ENCODE results near the gene RBMXL3. TPM values are rescaled to one million over a fixed set of nuclear protein-coding genes. Genes with fewer than 3 reads are reported as not detected.
A peak's percentile ranks its signal among the peaks of the same experiment; 100 is the strongest.
"Not testable (repeated sequence)": the region's sequence is repeated elsewhere in the genome, so short reads cannot be mapped to it uniquely, and the experiment has no call there.

Gene RBMXL3
- total and polyA plus RNA-seq, 5 donors from 2014 or later: not detected

GRCh38 chrX:115214605-115215004, 25.4 kb downstream of the RBMXL3 start:
- Histone ChIP-seq H3K4me3 (ENCODE audit: low read depth, low read length) (no peak overlapping the region), H3K27ac (ENCODE audit: insufficient read depth, low read length, poor library complexity, severe bottlenecking) (no peak overlapping the region), H3K4me1 (ENCODE audit: control insufficient read depth, insufficient read depth, low read length, poor library complexity, severe bottlenecking) (no peaks in the 10 kb centered on the region), H3K36me3 (ENCODE audit: control insufficient read depth, insufficient read depth, low read length) (no peaks in the 10 kb centered on the region), H3K27me3 (ENCODE audit: control insufficient read depth, insufficient read depth, low read length) (no peaks in the 10 kb centered on the region), H3K9me3 (ENCODE audit: control insufficient read depth in 2 of 2, low read length in 2 of 2) (peaks cover 0 to 1% of the 10 kb centered on the region in 2 experiments)
- Mint-ChIP-seq H3K9me3 (peaks cover 0 to 4% (median 0%) of the 10 kb centered on the region in 7 donors), H3K4me1 (no peaks in the 10 kb centered on the region), H3K36me3 (no peaks in the 10 kb centered on the region), H3K27ac (no peak overlapping the region), H3K27me3 (no peaks in the 10 kb centered on the region), H3K4me3 (no peak overlapping the region)
- no peak for DNase-seq
- no peak for ATAC-seq (ENCODE audit: low read depth in 2 of 2)

DNA sequence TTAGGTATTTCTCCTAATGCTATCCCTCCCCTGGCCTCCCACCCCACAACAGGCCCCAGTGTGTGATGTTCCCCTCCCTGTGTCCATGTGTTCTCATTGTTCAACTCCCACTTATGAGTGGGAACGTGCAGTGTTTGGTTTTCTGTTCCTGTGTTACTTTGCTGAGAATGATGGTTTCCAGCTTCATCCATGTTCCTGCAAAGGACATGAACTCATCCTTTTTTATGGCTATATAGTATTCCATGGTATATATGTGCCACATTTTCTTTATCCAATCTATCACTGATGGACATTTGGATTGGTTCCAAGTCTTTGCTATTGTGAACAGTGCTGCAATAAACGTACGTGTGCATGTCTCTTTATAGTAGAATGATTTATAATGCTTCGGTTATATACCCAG, 28.1 kb downstream of the RBMXL3 start:
- ATAC-seq (ENCODE audit: low read depth in 2 of 2); DNase-seq; H3K4me1 ChIP-seq (ENCODE audit: control insufficient read depth, insufficient read depth, low read length, poor library complexity, severe bottlenecking); H3K9me3 Mint-ChIP-seq; H3K36me3 ChIP-seq (ENCODE audit: control insufficient read depth, insufficient read depth, low read length); H3K27ac Mint-ChIP-seq; H3K9me3 ChIP-seq (ENCODE audit: control insufficient read depth in 2 of 2, low read length in 2 of 2); H3K27me3 ChIP-seq (ENCODE audit: control insufficient read depth, insufficient read depth, low read length); H3K4me1 Mint-ChIP-seq; H3K36me3 Mint-ChIP-seq; H3K27me3 Mint-ChIP-seq; H3K4me3 ChIP-seq (ENCODE audit: low read depth, low read length); H3K27ac ChIP-seq (ENCODE audit: insufficient read depth, low read length, poor library complexity, severe bottlenecking); H3K4me3 Mint-ChIP-seq: not testable (repeated sequence)

GRCh38 chrX:115226929-115227328, 37.7 kb downstream of the RBMXL3 start:
- Mint-ChIP-seq H3K4me3 (no peak overlapping the region), H3K27ac (no peak overlapping the region), H3K4me1 (no peaks in the 10 kb centered on the region), H3K27me3 (no peaks in the 10 kb centered on the region), H3K9me3 (peaks cover 0 to 5% (median 0%) of the 10 kb centered on the region in 7 donors), H3K36me3 (no peaks in the 10 kb centered on the region)
- H3K27me3 ChIP-seq (ENCODE audit: control insufficient read depth, insufficient read depth, low read length): no peaks in the 10 kb centered on the region
- H3K27ac ChIP-seq (ENCODE audit: insufficient read depth, low read length, poor library complexity, severe bottlenecking): no peak overlapping the region
- DNase-seq: peak in 1 of 3 donors; percentile 2
- no peak overlapping the region for H3K4me3 ChIP-seq (ENCODE audit: low read depth, low read length)
- H3K4me1 ChIP-seq (ENCODE audit: control insufficient read depth, insufficient read depth, low read length, poor library complexity, severe bottlenecking): no peaks in the 10 kb centered on the region
- no peaks in the 10 kb centered on the region for H3K36me3 ChIP-seq (ENCODE audit: control insufficient read depth, insufficient read depth, low read length)
- ATAC-seq (ENCODE audit: low read depth in 2 of 2): no peak
- no peaks in the 10 kb centered on the region for H3K9me3 ChIP-seq (ENCODE audit: control insufficient read depth in 2 of 2, low read length in 2 of 2)

DNA sequence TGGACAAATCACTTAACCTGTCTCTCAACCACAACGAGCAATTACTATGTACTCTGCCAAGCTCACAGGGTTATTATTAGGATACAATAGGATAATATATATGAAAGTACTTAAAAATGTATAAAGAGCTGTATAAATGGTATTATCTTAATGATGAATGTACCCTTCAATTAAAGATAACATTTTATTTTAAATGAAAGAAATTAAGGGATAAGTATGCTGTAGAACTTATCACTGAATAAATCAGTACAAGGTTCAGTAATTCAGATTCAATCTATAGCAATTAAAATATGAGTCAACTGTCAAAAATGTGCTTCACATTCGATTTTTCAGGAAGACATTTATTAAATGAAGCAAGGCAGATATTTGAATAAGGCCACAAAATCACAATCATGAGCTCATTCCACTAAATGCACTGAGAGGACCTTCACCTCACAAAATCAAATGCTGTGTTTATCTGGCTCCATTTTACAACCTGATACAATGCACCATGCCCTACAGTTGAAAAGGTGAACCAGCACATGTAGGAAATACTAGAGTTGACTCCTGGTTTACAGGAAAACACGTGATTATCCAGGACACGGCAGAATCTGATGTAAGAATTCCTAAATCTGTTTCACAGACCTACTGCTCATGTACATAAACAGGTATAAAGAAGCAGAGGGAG, 40.3 kb downstream of the RBMXL3 start:
- Histone ChIP-seq H3K27me3 (ENCODE audit: control insufficient read depth, insufficient read depth, low read length) (no peaks in the 10 kb centered on the region), H3K4me1 (ENCODE audit: control insufficient read depth, insufficient read depth, low read length, poor library complexity, severe bottlenecking) (no peaks in the 10 kb centered on the region), H3K4me3 (ENCODE audit: low read depth, low read length) (no peak overlapping the region), H3K36me3 (ENCODE audit: control insufficient read depth, insufficient read depth, low read length) (no peaks in the 10 kb centered on the region), H3K27ac (ENCODE audit: insufficient read depth, low read length, poor library complexity, severe bottlenecking) (no peak overlapping the region), H3K9me3 (ENCODE audit: control insufficient read depth in 2 of 2, low read length in 2 of 2) (no peaks in the 10 kb centered on the region)
- no peaks in the 10 kb centered on the region for H3K4me1 Mint-ChIP-seq
- H3K36me3 Mint-ChIP-seq: no peaks in the 10 kb centered on the region
- peaks cover 0 to 3% (median 0%) of the 10 kb centered on the region in 7 donors for H3K9me3 Mint-ChIP-seq
- H3K27me3 Mint-ChIP-seq: no peaks in the 10 kb centered on the region
- ATAC-seq (ENCODE audit: low read depth in 2 of 2) (no peak), DNase-seq (no peak)
- no peak overlapping the region for H3K4me3 Mint-ChIP-seq
- H3K27ac Mint-ChIP-seq: no peak overlapping the region

GRCh38 chrX:115232933-115233496, 43.8 kb downstream of the RBMXL3 start:
- H3K36me3 Mint-ChIP-seq: no peaks in the 10 kb centered on the region
- H3K4me3 ChIP-seq (ENCODE audit: low read depth, low read length): no peak overlapping the region
- H3K9me3 Mint-ChIP-seq: peaks cover 0 to 1% (median 0%) of the 10 kb centered on the region in 7 donors
- no peaks in the 10 kb centered on the region for H3K9me3 ChIP-seq (ENCODE audit: control insufficient read depth in 2 of 2, low read length in 2 of 2)
- no peak overlapping the region for H3K27ac ChIP-seq (ENCODE audit: insufficient read depth, low read length, poor library complexity, severe bottlenecking)
- no peaks in the 10 kb centered on the region for H3K4me1 Mint-ChIP-seq
- DNase-seq: no peak
- H3K27ac Mint-ChIP-seq: no peak overlapping the region
- H3K27me3 ChIP-seq (ENCODE audit: control insufficient read depth, insufficient read depth, low read length): no peaks in the 10 kb centered on the region
- H3K27me3 Mint-ChIP-seq: no peaks in the 10 kb centered on the region
- ATAC-seq (ENCODE audit: low read depth in 2 of 2): no peak
- no peak overlapping the region for H3K4me3 Mint-ChIP-seq
- no peaks in the 10 kb centered on the region for H3K36me3 ChIP-seq (ENCODE audit: control insufficient read depth, insufficient read depth, low read length)
- H3K4me1 ChIP-seq (ENCODE audit: control insufficient read depth, insufficient read depth, low read length, poor library complexity, severe bottlenecking): no peaks in the 10 kb centered on the region

DNA sequence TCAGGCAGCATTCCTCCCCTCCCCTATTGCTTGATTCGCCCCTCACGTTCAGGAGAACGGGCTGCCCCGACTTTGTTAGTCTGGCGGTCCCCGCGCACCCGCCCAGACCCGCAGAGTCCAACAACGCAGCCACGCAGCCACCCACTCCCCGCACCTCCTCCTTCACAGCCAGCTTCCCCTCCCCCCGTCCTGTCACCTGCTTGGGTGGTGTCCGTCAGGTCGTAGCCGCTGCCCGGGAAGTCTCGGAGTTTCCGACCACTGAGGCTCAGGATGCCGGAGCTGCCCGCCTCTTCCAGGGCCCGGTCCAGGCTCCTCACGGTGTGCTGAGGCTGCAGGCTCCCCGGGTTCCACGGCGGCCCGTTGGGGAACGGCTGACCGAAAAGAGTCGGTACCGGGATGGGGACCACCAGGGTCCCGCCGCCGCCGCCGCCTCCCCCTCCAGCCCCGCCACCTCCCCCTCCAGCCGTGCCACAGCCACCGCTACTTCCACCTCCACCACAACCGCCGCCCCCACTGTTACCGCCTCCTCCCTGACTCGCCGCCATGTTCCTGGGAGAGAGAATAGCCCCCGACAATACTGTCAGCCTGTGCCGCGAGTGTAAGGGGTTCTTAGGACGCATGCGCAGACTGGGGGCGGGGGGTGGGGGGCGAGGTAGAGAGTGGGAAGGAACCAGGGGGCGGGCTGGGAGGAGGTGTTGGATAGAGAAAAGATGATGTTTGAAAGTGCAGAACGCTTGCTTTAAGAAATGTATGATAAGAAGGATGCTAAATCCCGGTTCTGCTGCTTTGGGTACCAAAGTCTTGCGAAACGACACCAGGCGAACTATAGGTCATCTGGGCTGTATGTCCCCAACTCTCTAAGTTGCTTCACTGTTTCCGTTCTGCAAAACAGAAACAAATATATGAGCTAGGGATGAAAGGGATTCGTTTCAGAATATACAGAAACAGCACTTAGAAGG, 44.6 kb downstream of the RBMXL3 start, which contains the start of gene LRCH2:
Gene LRCH2 (minus strand): TSS at position 600 of the 959 bp plus-strand sequence. CDS start 55 bp downstream, at position 545.
- Mint-ChIP-seq H3K4me1 (no peaks in the 10 kb centered on the region), H3K27me3 (no peaks in the 10 kb centered on the region), H3K9me3 (peaks cover 0 to 1% (median 0%) of the 10 kb centered on the region in 7 donors), H3K27ac (no peak within 1 kb of the TSS), H3K4me3 (no peak within 1 kb of the TSS), H3K36me3 (no peaks in the 10 kb centered on the region)
- ATAC-seq (ENCODE audit: low read depth in 2 of 2): no peak
- no peak for DNase-seq
- Histone ChIP-seq H3K27me3 (ENCODE audit: control insufficient read depth, insufficient read depth, low read length) (no peaks in the 10 kb centered on the region), H3K4me1 (ENCODE audit: control insufficient read depth, insufficient read depth, low read length, poor library complexity, severe bottlenecking) (no peaks in the 10 kb centered on the region), H3K4me3 (ENCODE audit: low read depth, low read length) (no peak within 1 kb of the TSS), H3K27ac (ENCODE audit: insufficient read depth, low read length, poor library complexity, severe bottlenecking) (no peak within 1 kb of the TSS), H3K9me3 (ENCODE audit: control insufficient read depth in 2 of 2, low read length in 2 of 2) (no peaks in the 10 kb centered on the region), H3K36me3 (ENCODE audit: control insufficient read depth, insufficient read depth, low read length) (no peaks in the 10 kb centered on the region)

DNA sequence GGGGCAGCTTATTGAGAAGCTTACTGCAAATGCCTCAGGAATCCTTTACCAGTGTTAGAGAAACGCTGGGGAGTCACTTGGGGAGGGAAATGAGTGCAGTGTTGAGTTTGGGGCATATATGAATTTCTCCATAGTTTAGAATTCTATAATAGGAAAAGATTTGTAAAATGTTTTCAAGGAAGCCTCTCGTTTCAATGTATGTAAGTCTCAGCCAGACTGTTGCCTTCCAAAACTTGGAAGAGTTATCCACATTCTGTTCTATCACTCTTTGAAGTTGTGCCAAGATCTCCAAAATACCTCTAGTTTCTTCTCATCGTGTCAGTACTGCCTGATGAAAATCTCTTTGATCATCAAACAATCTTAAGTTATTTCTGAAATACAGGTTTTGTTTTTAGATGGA, 45.3 kb downstream of the RBMXL3 start:
- H3K27me3 ChIP-seq (ENCODE audit: control insufficient read depth, insufficient read depth, low read length): no peaks in the 10 kb centered on the region
- no peaks in the 10 kb centered on the region for H3K4me1 ChIP-seq (ENCODE audit: control insufficient read depth, insufficient read depth, low read length, poor library complexity, severe bottlenecking)
- Mint-ChIP-seq H3K4me1 (no peaks in the 10 kb centered on the region), H3K27ac (no peak overlapping the region), H3K27me3 (no peaks in the 10 kb centered on the region), H3K36me3 (no peaks in the 10 kb centered on the region), H3K4me3 (no peak overlapping the region), H3K9me3 (peaks cover 0 to 1% (median 0%) of the 10 kb centered on the region in 7 donors)
- no peak overlapping the region for H3K27ac ChIP-seq (ENCODE audit: insufficient read depth, low read length, poor library complexity, severe bottlenecking)
- no peaks in the 10 kb centered on the region for H3K9me3 ChIP-seq (ENCODE audit: control insufficient read depth in 2 of 2, low read length in 2 of 2)
- no peak for ATAC-seq (ENCODE audit: low read depth in 2 of 2)
- no peaks in the 10 kb centered on the region for H3K36me3 ChIP-seq (ENCODE audit: control insufficient read depth, insufficient read depth, low read length)
- no peak for DNase-seq
- no peak overlapping the region for H3K4me3 ChIP-seq (ENCODE audit: low read depth, low read length)

Measured in CD4-positive, CD25-positive, alpha-beta regulatory T cell (primary cell).